Fibroblast of the conjunctiva (primary cell): ENCODE measurements around the gene MUCL1.

Experiments
- DNase-seq: peaks from one replicate; pipeline ENCODE4 v3.0.0-alpha.2; 2010; ENCODE audit warnings: low read depth

MUCL1 gene

GRCh38 chr12:54891717-54892478 is 37.6 kb downstream of the MUCL1 start:
- no peak for DNase-seq
